ENCODE results near the gene SVBP. TPM values are rescaled to one million over a fixed set of nuclear protein-coding genes. Genes with fewer than 3 reads are reported as not detected.

The SVBP gene
- total RNA-seq, 1 donor from 2014 or later = 1.2 TPM

DNA sequence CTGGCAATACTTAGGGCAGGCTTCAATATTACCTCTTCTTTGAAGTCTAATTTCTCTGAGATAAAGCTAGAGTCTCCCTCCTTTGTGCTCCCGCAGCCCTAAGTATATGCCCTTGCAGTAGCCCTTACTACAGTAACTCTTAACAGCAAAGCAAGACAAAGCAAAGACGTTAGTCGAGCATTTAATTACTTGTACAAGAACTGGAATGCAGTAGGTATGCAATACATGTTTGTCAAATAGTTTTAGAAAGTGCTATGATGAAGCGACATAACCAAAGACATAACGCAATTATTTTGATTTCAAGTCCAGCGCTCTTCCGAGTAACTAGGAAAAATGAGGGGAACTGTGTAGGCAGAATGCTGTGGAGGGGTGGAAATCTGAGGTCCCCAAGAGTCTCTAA lies 51.9 kb downstream of the SVBP start:
- Histone ChIP-seq H3K4me1 (peaks cover 0 to 19% of the 10 kb centered on the region in 2 donors), H3K36me3 (peaks cover under 1 to 14% of the 10 kb centered on the region in 2 donors), H3K9me3 (no peaks in the 10 kb centered on the region), H3K27ac (peak overlapping the region; percentile 84 to 90), H3K4me3 (peak overlapping the region; percentile 86 to 88), H3K27me3 (no peaks in the 10 kb centered on the region)
- TF ChIP-seq, protein P1, sequence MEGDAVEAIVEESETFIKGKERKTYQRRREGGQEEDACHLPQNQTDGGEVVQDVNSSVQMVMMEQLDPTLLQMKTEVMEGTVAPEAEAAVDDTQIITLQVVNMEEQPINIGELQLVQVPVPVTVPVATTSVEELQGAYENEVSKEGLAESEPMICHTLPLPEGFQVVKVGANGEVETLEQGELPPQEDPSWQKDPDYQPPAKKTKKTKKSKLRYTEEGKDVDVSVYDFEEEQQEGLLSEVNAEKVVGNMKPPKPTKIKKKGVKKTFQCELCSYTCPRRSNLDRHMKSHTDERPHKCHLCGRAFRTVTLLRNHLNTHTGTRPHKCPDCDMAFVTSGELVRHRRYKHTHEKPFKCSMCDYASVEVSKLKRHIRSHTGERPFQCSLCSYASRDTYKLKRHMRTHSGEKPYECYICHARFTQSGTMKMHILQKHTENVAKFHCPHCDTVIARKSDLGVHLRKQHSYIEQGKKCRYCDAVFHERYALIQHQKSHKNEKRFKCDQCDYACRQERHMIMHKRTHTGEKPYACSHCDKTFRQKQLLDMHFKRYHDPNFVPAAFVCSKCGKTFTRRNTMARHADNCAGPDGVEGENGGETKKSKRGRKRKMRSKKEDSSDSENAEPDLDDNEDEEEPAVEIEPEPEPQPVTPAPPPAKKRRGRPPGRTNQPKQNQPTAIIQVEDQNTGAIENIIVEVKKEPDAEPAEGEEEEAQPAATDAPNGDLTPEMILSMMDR (IDR thresholded peaks at IDR 0.05) = no peak
- DNase-seq (ENCODE audit: low spot score in 2 of 2) = no peak
- intact Hi-C loops (cut with DNase I) = loop anchor here (5.0 kb wide), 4 partner anchors 157 to 433 kb away; partner anchors contain the start of genes CFAP57 and EBNA1BP2

DNA sequence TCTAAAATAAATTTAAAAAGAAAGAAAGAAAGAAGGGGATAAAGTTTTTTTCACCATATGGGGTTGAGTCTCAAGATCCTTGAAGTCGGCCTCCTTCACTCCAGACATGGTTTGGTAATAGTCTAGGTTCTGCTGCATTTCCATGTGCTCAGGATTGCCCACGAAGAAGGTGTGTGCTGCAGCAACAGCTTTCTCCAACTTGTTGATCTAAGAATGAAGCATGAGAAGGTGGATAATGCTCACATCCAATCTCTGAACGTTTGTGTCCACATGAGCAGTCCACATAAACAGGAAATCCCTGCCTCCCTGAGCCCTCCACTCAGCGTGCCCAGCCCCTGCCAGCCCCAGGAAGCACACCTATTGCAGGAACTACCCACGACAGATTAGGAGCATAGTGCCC lies 54.9 kb downstream of the SVBP start:
- Histone ChIP-seq H3K36me3 (peaks cover 30 to 44% of the 10 kb centered on the region in 2 donors), H3K4me1 (peaks cover 0 to 12% of the 10 kb centered on the region in 2 donors), H3K9me3 (no peaks in the 10 kb centered on the region), H3K27ac (no peak overlapping the region), H3K4me3 (no peak overlapping the region), H3K27me3 (no peaks in the 10 kb centered on the region)
- no peak for DNase-seq (ENCODE audit: low spot score in 2 of 2)
- TF ChIP-seq, protein P1 (IDR thresholded peaks at IDR 0.05) = no peak
- intact Hi-C loops (cut with DNase I) = no loop called here

DNA sequence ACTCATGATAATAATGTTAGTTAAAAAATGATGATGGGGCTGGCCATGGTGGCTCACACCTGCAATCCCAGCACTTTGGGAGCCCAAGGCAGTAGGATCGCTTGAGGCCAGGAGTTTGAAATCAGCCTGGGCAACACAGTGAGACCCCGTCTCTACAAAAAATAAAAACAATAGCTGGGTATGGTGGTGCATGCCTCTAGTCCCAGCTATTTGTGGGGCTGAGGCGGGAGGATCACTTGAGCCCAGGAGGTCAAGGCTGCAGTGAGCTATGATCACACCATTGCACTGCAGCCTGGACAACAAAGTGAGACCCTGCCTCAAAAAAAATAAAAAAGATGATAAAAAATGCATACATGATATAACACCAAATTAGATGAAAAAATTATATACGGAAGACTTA lies 55.6 kb downstream of the SVBP start:
- Histone ChIP-seq H3K27ac (no peak overlapping the region), H3K9me3 (no peaks in the 10 kb centered on the region), H3K36me3 (peaks cover 31 to 51% of the 10 kb centered on the region in 2 donors), H3K4me3 (no peak overlapping the region), H3K27me3 (no peaks in the 10 kb centered on the region), H3K4me1 (peaks cover 0 to 12% of the 10 kb centered on the region in 2 donors)
- TF ChIP-seq, protein P1 (IDR thresholded peaks at IDR 0.05) = no peak
- no peak for DNase-seq (ENCODE audit: low spot score in 2 of 2)
- intact Hi-C loops (cut with DNase I) = no loop called here

DNA sequence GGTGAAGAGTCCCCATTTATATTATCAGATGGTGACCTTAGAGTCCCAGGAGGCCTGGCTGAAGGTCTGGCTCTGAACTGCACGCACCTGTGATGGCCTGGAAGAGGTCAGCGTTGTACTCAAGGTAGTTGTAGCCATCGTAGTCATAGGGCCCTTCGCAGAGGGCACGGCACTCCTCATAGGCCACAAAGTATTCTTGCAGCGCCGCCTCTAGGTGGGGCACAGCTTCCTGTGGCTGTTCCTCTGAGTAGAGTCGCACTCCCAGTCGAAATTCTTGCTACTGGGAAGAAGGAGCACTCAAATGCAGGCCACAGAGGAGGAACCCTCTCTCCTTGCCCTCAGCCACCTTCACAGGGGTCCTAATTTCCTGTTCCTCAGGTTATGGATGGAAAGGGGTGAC lies 58.1 kb downstream of the SVBP start:
- Histone ChIP-seq H3K9me3 (no peaks in the 10 kb centered on the region), H3K36me3 (peaks cover 53 to 75% of the 10 kb centered on the region in 2 donors), H3K27me3 (no peaks in the 10 kb centered on the region), H3K4me3 (no peak overlapping the region), H3K27ac (no peak overlapping the region), H3K4me1 (no peaks in the 10 kb centered on the region)
- TF ChIP-seq, protein P1 (IDR thresholded peaks at IDR 0.05) = no peak
- no peak for DNase-seq (ENCODE audit: low spot score in 2 of 2)
- intact Hi-C loops (cut with DNase I) = loop anchor here (5.0 kb wide), 1 partner anchor 617 kb away; no protein-coding TSS in a partner anchor

DNA sequence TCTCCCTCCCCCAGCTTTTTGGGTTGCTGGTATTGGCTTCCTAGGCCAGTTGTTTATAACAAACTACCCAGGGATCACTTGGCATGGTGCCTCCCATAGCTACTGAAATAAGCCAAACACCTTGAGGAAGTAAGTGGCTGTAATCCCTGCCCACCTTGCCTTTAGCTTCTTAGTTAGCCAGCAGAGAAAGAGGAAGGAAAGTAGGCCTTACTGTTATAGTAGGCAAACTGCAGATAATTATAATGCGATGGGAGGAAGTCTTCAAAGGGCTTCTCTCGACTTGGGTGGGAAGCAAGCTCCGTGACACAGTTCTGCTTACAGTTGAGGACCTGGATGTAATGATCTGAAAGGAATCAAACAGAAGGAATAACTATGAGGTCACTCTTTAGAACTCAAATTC lies 58.6 kb downstream of the SVBP start:
- DNase-seq (ENCODE audit: low spot score in 2 of 2) = no peak
- intact Hi-C loops (cut with DNase I) = loop anchor here (5.0 kb wide), 1 partner anchor 616 kb away; no protein-coding TSS in a partner anchor
- no peak overlapping the region for H3K27ac ChIP-seq
- TF ChIP-seq, protein P1 (IDR thresholded peaks at IDR 0.05) = no peak
- H3K36me3 ChIP-seq = peaks cover 58 to 79% of the 10 kb centered on the region in 2 donors
- H3K4me3 ChIP-seq = no peak overlapping the region
- H3K27me3 ChIP-seq = no peaks in the 10 kb centered on the region
- no peaks in the 10 kb centered on the region for H3K9me3 ChIP-seq
- no peaks in the 10 kb centered on the region for H3K4me1 ChIP-seq

DNA sequence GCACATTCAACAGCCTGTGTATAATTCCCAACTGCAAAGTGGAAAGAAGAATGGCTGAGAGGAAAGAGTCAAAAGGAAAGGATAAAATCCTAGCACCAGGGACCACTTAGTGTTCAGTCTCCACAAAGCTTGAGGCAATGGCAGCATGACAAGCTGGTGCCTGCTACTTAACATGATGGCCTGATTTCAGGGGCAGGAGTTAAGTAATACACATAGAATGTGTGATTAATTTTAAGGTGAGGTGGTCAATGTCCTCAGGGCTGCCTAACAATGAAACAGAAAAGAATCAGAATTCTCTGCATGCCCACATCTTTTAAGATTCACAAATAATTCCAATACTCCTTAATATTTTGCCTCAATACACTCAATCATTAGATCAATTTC lies 59.3 kb downstream of the SVBP start:
- no peaks in the 10 kb centered on the region for H3K9me3 ChIP-seq
- intact Hi-C loops (cut with DNase I) = loop anchor here (5.0 kb wide), 1 partner anchor 616 kb away; no protein-coding TSS in a partner anchor
- DNase-seq (ENCODE audit: low spot score in 2 of 2) = no peak

More for the DNA sequence above, 59.3 kb downstream of the SVBP start:
- Histone ChIP-seq H3K36me3 (peaks cover 61 to 87% of the 10 kb centered on the region in 2 donors), H3K4me1 (no peaks in the 10 kb centered on the region), H3K4me3 (no peak overlapping the region), H3K27me3 (no peaks in the 10 kb centered on the region), H3K27ac (no peak overlapping the region)
- TF ChIP-seq, protein P1 (IDR thresholded peaks at IDR 0.05) = no peak

Data from ascending aorta (tissue), 2 donors.